IMR-90 (cell line): ENCODE data around the gene SH2D6. TPM values are rescaled to one million over a fixed set of nuclear protein-coding genes. Genes with fewer than 3 reads are reported as not detected.

ENCODE experiments used
- ATAC-seq: fragments of 200-7000 bp; cut with Tn5 transposase; 2 replicates; pipeline ENCODE4 v1.9.1; 2020; ENCODE audit warnings: low read depth, mild to moderate bottlenecking, moderate library complexity
- BruUV-seq: library from RNA; stranded (reverse); fragments of 400-500 nt; replicated peaks from 2 replicates; lab custom pipeline; 2021; lab: Mats Ljungman, UMichigan
- CTCF ChIA-PET: fragments of 300-600 bp; formaldehyde crosslinking; extraction: SDS; loops from one replicate; lab custom pipeline; 2021; ENCODE audit warnings: antibody characterized with exemption; lab: Yijun Ruan, JAX
- POLR2A ChIA-PET: fragments of 300-600 bp; sonication (Branson Sonifier 250); formaldehyde crosslinking; loops from one replicate; lab custom pipeline; 2022; ENCODE audit warnings: antibody characterized with exemption; ENCODE audit not compliant: unreplicated experiment; lab: Charles Lee
- DNase-seq: peaks from one replicate; pipeline ENCODE4 v3.0.0; 2013
- H2AFZ ChIP-seq: replicated peaks from 2 replicates; pipeline ENCODE3; 2013; ENCODE audit warnings: low read length, mild to moderate bottlenecking; ENCODE audit not compliant: poor library complexity
- H2AK5ac ChIP-seq: 2 replicates; pipeline ENCODE4 v1.6.1; 2013; ENCODE audit warnings: low read depth, low read length, inconsistent platforms
- H2AK9ac ChIP-seq: replicated peaks from 2 replicates; pipeline ENCODE3; 2013; ENCODE audit warnings: mild to moderate bottlenecking, low read depth, low read length, moderate library complexity; ENCODE audit not compliant: poor library complexity
- H2BK120ac ChIP-seq: 2 replicates; pipeline ENCODE4 v1.6.1; 2013; ENCODE audit warnings: low read depth, low read length, inconsistent platforms
- H2BK15ac ChIP-seq: 3 replicates; pipeline ENCODE4 v1.6.1; 2013; ENCODE audit warnings: low read depth, low read length, inconsistent platforms
- H2BK20ac ChIP-seq: 2 replicates; pipeline ENCODE4 v1.6.1; 2013; ENCODE audit warnings: low read depth, mild to moderate bottlenecking, inconsistent platforms, low read length, moderate library complexity
- H2BK5ac ChIP-seq: 2 replicates; pipeline ENCODE4 v1.6.1; 2013; ENCODE audit warnings: mild to moderate bottlenecking, low read depth, low read length, inconsistent platforms; ENCODE audit not compliant: poor library complexity, severe bottlenecking
- H3K14ac ChIP-seq: replicated peaks from 2 replicates; pipeline ENCODE4 v1.6.1; 2013; ENCODE audit warnings: low read depth, low read length, inconsistent platforms
- H3K18ac ChIP-seq: 2 replicates; pipeline ENCODE4 v1.6.1; 2013; ENCODE audit warnings: low read depth, low read length, control low read depth
- H3K23ac ChIP-seq: 2 replicates; pipeline ENCODE4 v1.6.1; 2013; ENCODE audit warnings: low read depth, low read length, inconsistent platforms
- H3K27ac ChIP-seq: 2 replicates; pipeline ENCODE4 v1.5.1; 2013; ENCODE audit warnings: mild to moderate bottlenecking, control low read depth, low read length; ENCODE audit not compliant: insufficient read depth
- H3K27me3 ChIP-seq: 2 replicates; pipeline ENCODE4 v1.6.1; 2013; ENCODE audit warnings: low read length; ENCODE audit not compliant: control insufficient read depth, insufficient read depth
- H3K36me3 ChIP-seq: 2 replicates; pipeline ENCODE4 v1.6.1; 2013; ENCODE audit warnings: low read length, mixed read lengths; ENCODE audit not compliant: control insufficient read depth, insufficient read depth
- H3K4ac ChIP-seq: 2 replicates; pipeline ENCODE4 v1.6.1; 2013; ENCODE audit warnings: low read depth, low read length, inconsistent platforms
- H3K4me1 ChIP-seq: 2 replicates; pipeline ENCODE4 v1.6.1; 2013; ENCODE audit warnings: low read length, mixed read lengths; ENCODE audit not compliant: control insufficient read depth, insufficient read depth
- H3K4me2 ChIP-seq: 2 replicates; pipeline ENCODE4 v1.6.1; 2013; ENCODE audit warnings: low read depth, mild to moderate bottlenecking, control low read depth, low read length, moderate library complexity
- H3K4me3 ChIP-seq: 2 replicates; pipeline ENCODE4 v1.5.1; 2013; ENCODE audit warnings: low read depth, mild to moderate bottlenecking, control low read depth, low read length, moderate library complexity; ENCODE audit not compliant: insufficient read depth
- H3K56ac ChIP-seq: 2 replicates; pipeline ENCODE4 v1.6.1; 2013; ENCODE audit warnings: low read length, inconsistent platforms; ENCODE audit not compliant: insufficient read depth; ENCODE audit errors: extremely low read depth
- H3K79me1 ChIP-seq, 2 experiments: 2 replicates each; pipeline ENCODE4 v1.6.1; 2013; ENCODE audit warnings: low read length in 2 of 2, inconsistent platforms in 1 of 2, low read depth in 1 of 2
- H3K9ac ChIP-seq: 2 replicates; pipeline ENCODE4 v1.6.1; 2013; ENCODE audit warnings: low read depth, low read length, control low read depth
- H3K9me1 ChIP-seq: 2 replicates; pipeline ENCODE4 v1.6.1; 2013; ENCODE audit warnings: low read length, inconsistent platforms; ENCODE audit not compliant: insufficient read depth
- H3K9me3 ChIP-seq: 2 replicates; pipeline ENCODE4 v1.6.1; 2013; ENCODE audit warnings: low read length; ENCODE audit not compliant: control insufficient read depth, insufficient read depth
- H4K20me1 ChIP-seq: 2 replicates; pipeline ENCODE4 v1.6.1; 2013; ENCODE audit warnings: low read length, inconsistent platforms; ENCODE audit not compliant: insufficient read depth
- H4K5ac ChIP-seq: 2 replicates; pipeline ENCODE4 v1.6.1; 2013; ENCODE audit warnings: mild to moderate bottlenecking, low read depth, low read length, control low read depth
- H4K8ac ChIP-seq, 2 experiments: 2 replicates each; pipeline ENCODE4 v1.6.1; 2013; ENCODE audit warnings: low read depth in 2 of 2, low read length in 2 of 2, control low read depth in 1 of 2, inconsistent platforms in 1 of 2
- H4K91ac ChIP-seq: 2 replicates; pipeline ENCODE4 v1.6.1; 2013; ENCODE audit warnings: low read depth, low read length, inconsistent platforms; ENCODE audit not compliant: insufficient read depth
- BHLHE40 ChIP-seq: fragments of 150-350 bp; IDR thresholded peaks from 2 replicates; pipeline ENCODE4 v1.6.1; 2016; ENCODE audit warnings: mild to moderate bottlenecking, low read depth, low read length
- CEBPB ChIP-seq: IDR thresholded peaks from 2 replicates; pipeline ENCODE4 v1.6.1; 2012; ENCODE audit warnings: low read depth, low read length, improper control_type of control experiment
- CHD1 ChIP-seq: IDR thresholded peaks from 2 replicates; pipeline ENCODE4 v1.6.1; 2012; ENCODE audit warnings: low read depth, low read length, improper control_type of control experiment
- NFE2L2 ChIP-seq: fragments of 150-350 bp; IDR thresholded peaks from 2 replicates; pipeline ENCODE4 v1.6.1; 2016; ENCODE audit warnings: low read depth, mild to moderate bottlenecking, low read length
- RAD21 ChIP-seq: IDR thresholded peaks from 2 replicates; pipeline ENCODE4 v1.6.1; 2012; ENCODE audit warnings: low read length, improper control_type of control experiment
- WGBS, 2 experiments: methylation state at CpG; one replicate each; pipeline versions ENCODE4 v1.1.5 to v1.1.7; 2013; ENCODE audit warnings: missing lambda C conversion rate in 2 of 2; ENCODE audit not compliant: insufficient read length in 1 of 2; ENCODE audit errors: extremely low coverage in 2 of 2; 5-methylcytosine and 5-hydroxymethylcytosine counted together
- dilution Hi-C: fragments of 300-500 bp; cut with HindIII; formaldehyde crosslinking; loops from one replicate; pipeline ENCODE4 v1.14.3; 2018; ENCODE audit warnings: low sequenced_read_pairs; ENCODE audit not compliant: unreplicated experiment
- in situ Hi-C: fragments of 300-500 bp; cut with MboI; formaldehyde crosslinking; loops from 3 replicates; pipeline ENCODE4 v1.14.3; 2019; ENCODE audit warnings: low sequenced_read_pairs, inconsistent platforms, mixed read lengths
- intact Hi-C: fragments of 100-400 bp; cut with micrococcal nuclease; formaldehyde crosslinking; loops from 2 replicates; pipeline ENCODE4 v1.10.0; 2022
- polyA plus RNA-seq, 3 experiments: library from polyadenylated mRNA; depleted of rRNA; stranded (reverse); fragments of >200 nt; gene quantifications; 2 replicates each; pipeline ENCODE4 v1.2.3, GENCODE V29; 2012; ENCODE audit warnings: low replicate concordance in 1 of 3
- total RNA-seq: library from RNA; depleted of rRNA; stranded (reverse); fragments of >200 nt; gene quantifications from 2 replicates; pipeline ENCODE4 v1.2.3, GENCODE V29; 2012

The SH2D6 gene
- total and polyA plus RNA-seq, 2 of the 4 experiments (the other 2 are of a cell fraction), result 0.32 to 0.36 TPM

- no peak overlapping the region for H3K4me3 ChIP-seq
- H2BK20ac ChIP-seq, result no peak overlapping the region
- no peak overlapping the region for H2BK5ac ChIP-seq
- H2AK9ac ChIP-seq, result no peak overlapping the region
- no TSS peak for BruUV-seq
- H3K27ac ChIP-seq, result no peak overlapping the region
- no peak overlapping the region for H3K18ac ChIP-seq
- H3K9me3 ChIP-seq, result no peaks in the 10 kb centered on the region
- H4K91ac ChIP-seq, result no peak overlapping the region
- H3K4ac ChIP-seq, result no peak overlapping the region
- no peak overlapping the region for H3K56ac ChIP-seq
- H3K4me2 ChIP-seq, result no peak overlapping the region
- no peak overlapping the region for H2BK120ac ChIP-seq
- H3K9me1 ChIP-seq, result no peaks in the 10 kb centered on the region
- ATAC-seq (no peak), DNase-seq (no peak)
- no peak overlapping the region for H4K8ac ChIP-seq
- H3K14ac ChIP-seq, result no peak overlapping the region
- WGBS, 2 experiments, result 61% methylated on average over 3 of the region's 6 CpGs; no CpG with 5 or more reads in 1 of the 2 experiments
- H3K4me1 ChIP-seq, result no peaks in the 10 kb centered on the region; the same call in 1 of the 2 replicates
- H4K20me1 ChIP-seq, result no peaks in the 10 kb centered on the region
- ChIA-PET POLR2A (no interaction called here), CTCF (no interaction called here)
- dilution Hi-C loops (no loop called here), in situ Hi-C loops (no loop called here), intact Hi-C loops (no loop called here)
- 0 out of 2 replicates have a peak, but pooled peaks cover 3% of the 10 kb centered on the region for H3K27me3 ChIP-seq
- no peak overlapping the region for H2AK5ac ChIP-seq
- H4K5ac ChIP-seq, result no peak overlapping the region
- H3K79me1 ChIP-seq, result no peaks in the 10 kb centered on the region
- TF ChIP-seq RAD21, result no peak
- no peak for TF ChIP-seq CHD1
- no peak for TF ChIP-seq CEBPB
- no peak for TF ChIP-seq NFE2L2
- no peak for TF ChIP-seq BHLHE40
- no peak overlapping the region for H3K23ac ChIP-seq
- H3K36me3 ChIP-seq, result no peaks in the 10 kb centered on the region
- H3K9ac ChIP-seq, result no peak overlapping the region
- H2AFZ ChIP-seq, result no peak overlapping the region
- no peak overlapping the region for H2BK15ac ChIP-seq
These were observed 39.4 kb downstream of the SH2D6 start for GRCh38 chr2:85457877-85458316.
